Midbrain (tissue), 1 donor: ENCODE measurements around the gene THAP8.

Experiments used
- DNase-seq: peaks from one replicate; lab custom pipeline; 2025; lab: John Stamatoyannopoulos, UW

The THAP8 gene

GRCh38 chr19:35993923-35994598, 60.0 kb downstream of the THAP8 start:
- DNase-seq, result no peak

GRCh38 chr19:35992907-35993765, 60.9 kb downstream of the THAP8 start:
- no peak for DNase-seq

- DNase-seq, result no peak
Observed at GRCh38 chr19:35991731-35992450, 62.2 kb downstream of the THAP8 start.

- no peak for DNase-seq
Observed at GRCh38 chr19:35990771-35991730, 63.0 kb downstream of the THAP8 start.

GRCh38 chr19:35990156-35990555, 63.9 kb downstream of the THAP8 start:
- DNase-seq, result no peak

- no peak for DNase-seq
Observed at GRCh38 chr19:35988824-35989223, 65.3 kb downstream of the THAP8 start.

- DNase-seq, result no peak
Observed at GRCh38 chr19:35987571-35987896, 66.6 kb downstream of the THAP8 start.

GRCh38 chr19:35986664-35987570, 67.2 kb downstream of the THAP8 start:
- DNase-seq, result no peak

GRCh38 chr19:35986111-35986510, 68.0 kb downstream of the THAP8 start:
- DNase-seq, result no peak
